ENCODE results near the gene PC. TPM values are rescaled to one million over a fixed set of nuclear protein-coding genes. Genes with fewer than 3 reads are reported as not detected.

PC gene
- total RNA-seq, 1 donor from 2014 or later, result 49.1 TPM

DNA sequence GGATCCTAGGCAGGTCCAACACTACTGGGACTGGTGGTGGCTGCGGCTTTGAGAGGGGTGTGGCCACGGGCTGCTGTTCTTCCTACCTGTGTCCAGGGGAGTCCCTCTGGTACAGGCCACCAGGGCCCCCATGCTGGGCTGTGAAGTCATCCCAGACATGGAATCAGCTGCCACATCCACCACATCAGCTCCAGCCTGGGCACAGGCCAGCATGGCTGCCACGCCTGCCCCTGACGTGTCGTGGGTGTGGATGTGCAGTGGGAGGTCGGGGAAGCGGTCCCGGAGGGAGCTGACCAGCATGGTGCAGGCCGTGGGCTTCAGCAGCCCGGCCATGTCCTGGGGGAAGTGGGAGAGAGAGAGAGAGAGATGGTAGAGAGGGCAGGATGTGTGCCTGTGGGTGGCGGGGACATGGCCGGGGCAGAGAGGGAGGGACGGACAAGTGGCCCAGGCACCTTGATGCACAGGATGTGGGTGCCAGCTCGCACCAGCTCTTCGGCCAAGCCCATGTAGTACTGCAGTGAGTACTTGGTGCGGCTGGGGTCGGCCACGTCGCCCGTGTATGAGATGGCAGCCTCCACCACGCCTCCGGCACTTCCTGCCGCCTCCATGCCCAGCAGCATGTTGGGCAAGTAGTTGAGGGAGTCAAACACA lies 107.5 kb downstream of the PC start:
- H3K9me3 Mint-ChIP-seq (ENCODE audit: unreplicated experiment), result no peaks in the 10 kb centered on the region
- peaks cover 7% of the 10 kb centered on the region for H3K36me3 Mint-ChIP-seq (ENCODE audit: unreplicated experiment)
- H3K4me1 Mint-ChIP-seq (ENCODE audit: unreplicated experiment), result peaks cover 6% of the 10 kb centered on the region
- TF ChIP-seq, protein P1, sequence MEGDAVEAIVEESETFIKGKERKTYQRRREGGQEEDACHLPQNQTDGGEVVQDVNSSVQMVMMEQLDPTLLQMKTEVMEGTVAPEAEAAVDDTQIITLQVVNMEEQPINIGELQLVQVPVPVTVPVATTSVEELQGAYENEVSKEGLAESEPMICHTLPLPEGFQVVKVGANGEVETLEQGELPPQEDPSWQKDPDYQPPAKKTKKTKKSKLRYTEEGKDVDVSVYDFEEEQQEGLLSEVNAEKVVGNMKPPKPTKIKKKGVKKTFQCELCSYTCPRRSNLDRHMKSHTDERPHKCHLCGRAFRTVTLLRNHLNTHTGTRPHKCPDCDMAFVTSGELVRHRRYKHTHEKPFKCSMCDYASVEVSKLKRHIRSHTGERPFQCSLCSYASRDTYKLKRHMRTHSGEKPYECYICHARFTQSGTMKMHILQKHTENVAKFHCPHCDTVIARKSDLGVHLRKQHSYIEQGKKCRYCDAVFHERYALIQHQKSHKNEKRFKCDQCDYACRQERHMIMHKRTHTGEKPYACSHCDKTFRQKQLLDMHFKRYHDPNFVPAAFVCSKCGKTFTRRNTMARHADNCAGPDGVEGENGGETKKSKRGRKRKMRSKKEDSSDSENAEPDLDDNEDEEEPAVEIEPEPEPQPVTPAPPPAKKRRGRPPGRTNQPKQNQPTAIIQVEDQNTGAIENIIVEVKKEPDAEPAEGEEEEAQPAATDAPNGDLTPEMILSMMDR (IDR thresholded peaks at IDR 0.05), result no peak
- H3K4me3 Mint-ChIP-seq (ENCODE audit: unreplicated experiment), result no peak overlapping the region
- no peaks in the 10 kb centered on the region for H3K27me3 Mint-ChIP-seq (ENCODE audit: unreplicated experiment)
- no peak overlapping the region for H3K27ac Mint-ChIP-seq (ENCODE audit: unreplicated experiment)
- DNase-seq (ENCODE audit: extremely low spot score, unreplicated experiment), result no peak

DNA sequence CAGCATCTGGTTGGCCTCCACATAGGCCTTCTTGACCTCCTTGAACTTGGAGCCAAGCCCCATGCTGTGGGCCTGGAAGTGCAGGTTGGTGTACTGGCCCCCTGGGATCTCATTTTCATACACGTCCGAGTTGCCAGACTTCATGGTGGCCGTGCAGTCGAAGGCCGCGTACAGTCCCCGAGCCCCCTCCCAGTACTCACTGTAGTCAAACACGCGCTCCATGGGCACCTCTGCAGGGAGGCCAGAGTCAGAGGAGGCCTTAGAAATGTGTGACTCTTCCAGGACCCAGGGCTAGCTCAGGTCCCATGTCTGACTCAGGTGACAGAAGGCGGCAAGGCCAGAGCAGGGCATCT lies 108.0 kb downstream of the PC start:
- peaks cover 9% of the 10 kb centered on the region for H3K36me3 Mint-ChIP-seq (ENCODE audit: unreplicated experiment)
- no peak for DNase-seq (ENCODE audit: extremely low spot score, unreplicated experiment)
- H3K27ac Mint-ChIP-seq (ENCODE audit: unreplicated experiment), result no peak overlapping the region
- H3K9me3 Mint-ChIP-seq (ENCODE audit: unreplicated experiment), result no peaks in the 10 kb centered on the region
- H3K4me3 Mint-ChIP-seq (ENCODE audit: unreplicated experiment), result no peak overlapping the region
- TF ChIP-seq, protein P1 (IDR thresholded peaks at IDR 0.05), result no peak
- peaks cover 4% of the 10 kb centered on the region for H3K4me1 Mint-ChIP-seq (ENCODE audit: unreplicated experiment)
- H3K27me3 Mint-ChIP-seq (ENCODE audit: unreplicated experiment), result no peaks in the 10 kb centered on the region

DNA sequence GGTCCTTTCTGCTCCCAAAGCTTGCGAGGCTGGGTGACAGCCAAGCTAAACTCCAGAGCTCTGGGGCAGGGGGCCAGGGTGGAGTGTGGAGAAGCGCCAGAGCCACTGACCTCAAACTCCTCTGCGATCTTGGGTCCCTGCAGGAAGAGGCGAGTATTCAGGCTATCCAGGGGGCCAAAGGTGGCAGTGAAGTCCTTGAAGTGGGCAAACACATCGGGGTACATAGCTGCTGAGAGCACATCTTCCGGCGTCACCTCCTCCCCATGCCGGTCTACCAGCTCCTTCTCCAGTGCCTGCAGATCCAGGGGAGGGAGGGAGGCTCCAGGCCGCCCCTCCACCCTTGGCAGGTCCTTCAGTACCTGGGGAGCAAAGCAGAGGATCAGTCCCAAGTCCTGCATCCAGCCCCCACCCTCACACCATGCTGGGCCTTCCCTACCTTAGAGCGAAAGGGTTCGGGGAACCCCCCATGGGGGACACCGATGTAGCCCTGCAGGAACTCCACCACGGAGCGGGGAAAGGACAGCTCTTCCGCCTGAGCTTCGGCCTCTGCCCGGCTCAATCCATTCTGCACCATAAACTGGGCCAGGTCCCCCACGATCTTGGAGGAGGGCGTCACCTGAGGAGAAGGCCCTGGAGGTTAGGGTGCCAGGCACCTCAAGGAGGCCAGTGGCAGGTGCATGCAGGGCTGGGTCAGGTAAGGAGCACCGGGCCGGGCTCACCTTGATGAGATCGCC lies 108.5 kb downstream of the PC start:
- TF ChIP-seq, protein P1 (IDR thresholded peaks at IDR 0.05), result no peak
- Mint-ChIP-seq H3K9me3 (ENCODE audit: unreplicated experiment) (no peaks in the 10 kb centered on the region), H3K27me3 (ENCODE audit: unreplicated experiment) (no peaks in the 10 kb centered on the region), H3K4me1 (ENCODE audit: unreplicated experiment) (peaks cover 8% of the 10 kb centered on the region), H3K4me3 (ENCODE audit: unreplicated experiment) (no peak overlapping the region), H3K27ac (ENCODE audit: unreplicated experiment) (no peak overlapping the region), H3K36me3 (ENCODE audit: unreplicated experiment) (peaks cover 13% of the 10 kb centered on the region)
- DNase-seq (ENCODE audit: extremely low spot score, unreplicated experiment), result no peak

DNA sequence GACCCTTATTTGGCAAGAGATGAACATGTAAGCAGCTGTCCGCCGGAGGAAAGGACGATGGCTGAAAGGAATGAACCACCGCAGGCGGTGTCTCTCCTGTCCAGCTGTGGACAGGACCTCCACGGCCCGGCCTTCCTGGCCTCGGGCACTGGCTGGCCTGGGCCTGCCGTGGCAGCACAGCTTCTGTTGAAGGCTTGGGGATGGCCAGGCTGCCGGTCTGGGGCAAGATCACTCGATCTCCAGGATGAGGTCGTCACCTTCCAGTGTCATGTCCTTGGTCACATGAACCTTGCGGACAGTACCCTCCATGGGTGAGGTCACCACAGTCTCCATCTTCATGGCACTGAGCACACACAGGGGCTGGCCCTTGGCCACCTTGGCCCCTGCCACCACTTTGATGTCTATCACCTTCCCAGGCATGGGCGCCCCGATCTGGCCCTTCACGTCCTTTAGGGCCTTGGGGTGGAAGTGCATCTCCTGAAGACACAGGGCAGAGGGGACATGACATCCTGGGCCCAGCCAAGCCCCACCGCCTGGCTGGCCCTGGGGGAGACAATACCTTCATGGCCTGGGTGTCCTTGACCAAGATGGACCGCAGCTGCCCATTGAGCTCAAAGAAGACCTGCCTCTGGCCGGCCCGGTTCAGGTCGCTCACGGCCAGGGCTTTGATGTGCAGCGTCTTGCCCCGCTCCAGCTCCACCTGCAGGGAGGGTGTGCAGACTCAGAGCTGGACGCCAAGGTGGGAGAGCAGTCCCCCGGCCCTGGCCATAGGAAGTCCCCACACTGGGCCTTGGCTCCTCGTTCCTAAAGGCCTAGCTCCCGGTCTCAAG lies 109.3 kb downstream of the PC start:
- Mint-ChIP-seq H3K9me3 (ENCODE audit: unreplicated experiment) (no peaks in the 10 kb centered on the region), H3K4me1 (ENCODE audit: unreplicated experiment) (peaks cover 15% of the 10 kb centered on the region), H3K4me3 (ENCODE audit: unreplicated experiment) (no peak overlapping the region), H3K27me3 (ENCODE audit: unreplicated experiment) (no peaks in the 10 kb centered on the region), H3K36me3 (ENCODE audit: unreplicated experiment) (peaks cover 15% of the 10 kb centered on the region), H3K27ac (ENCODE audit: unreplicated experiment) (no peak overlapping the region)
- TF ChIP-seq, protein P1 (IDR thresholded peaks at IDR 0.05), result no peak
- DNase-seq (ENCODE audit: extremely low spot score, unreplicated experiment), result no peak

Measured in osteocyte (in vitro differentiated cells).